K562 treated with DMSO at 1 percent for 48 hours (cell line): Measurements from ENCODE around the gene USP31. TPM values are rescaled to one million over a fixed set of nuclear protein-coding genes. Genes with fewer than 3 reads are reported as not detected.

ENCODE experiments used
- total RNA-seq: library from RNA; unstranded; fragments of 300-600 nt; gene quantifications from 2 replicates; pipeline ENCODE4 v1.2.3, GENCODE V29; 2022; ENCODE audit warnings: low replicate concordance; ENCODE audit errors: extremely low read depth

Gene USP31, protein sequence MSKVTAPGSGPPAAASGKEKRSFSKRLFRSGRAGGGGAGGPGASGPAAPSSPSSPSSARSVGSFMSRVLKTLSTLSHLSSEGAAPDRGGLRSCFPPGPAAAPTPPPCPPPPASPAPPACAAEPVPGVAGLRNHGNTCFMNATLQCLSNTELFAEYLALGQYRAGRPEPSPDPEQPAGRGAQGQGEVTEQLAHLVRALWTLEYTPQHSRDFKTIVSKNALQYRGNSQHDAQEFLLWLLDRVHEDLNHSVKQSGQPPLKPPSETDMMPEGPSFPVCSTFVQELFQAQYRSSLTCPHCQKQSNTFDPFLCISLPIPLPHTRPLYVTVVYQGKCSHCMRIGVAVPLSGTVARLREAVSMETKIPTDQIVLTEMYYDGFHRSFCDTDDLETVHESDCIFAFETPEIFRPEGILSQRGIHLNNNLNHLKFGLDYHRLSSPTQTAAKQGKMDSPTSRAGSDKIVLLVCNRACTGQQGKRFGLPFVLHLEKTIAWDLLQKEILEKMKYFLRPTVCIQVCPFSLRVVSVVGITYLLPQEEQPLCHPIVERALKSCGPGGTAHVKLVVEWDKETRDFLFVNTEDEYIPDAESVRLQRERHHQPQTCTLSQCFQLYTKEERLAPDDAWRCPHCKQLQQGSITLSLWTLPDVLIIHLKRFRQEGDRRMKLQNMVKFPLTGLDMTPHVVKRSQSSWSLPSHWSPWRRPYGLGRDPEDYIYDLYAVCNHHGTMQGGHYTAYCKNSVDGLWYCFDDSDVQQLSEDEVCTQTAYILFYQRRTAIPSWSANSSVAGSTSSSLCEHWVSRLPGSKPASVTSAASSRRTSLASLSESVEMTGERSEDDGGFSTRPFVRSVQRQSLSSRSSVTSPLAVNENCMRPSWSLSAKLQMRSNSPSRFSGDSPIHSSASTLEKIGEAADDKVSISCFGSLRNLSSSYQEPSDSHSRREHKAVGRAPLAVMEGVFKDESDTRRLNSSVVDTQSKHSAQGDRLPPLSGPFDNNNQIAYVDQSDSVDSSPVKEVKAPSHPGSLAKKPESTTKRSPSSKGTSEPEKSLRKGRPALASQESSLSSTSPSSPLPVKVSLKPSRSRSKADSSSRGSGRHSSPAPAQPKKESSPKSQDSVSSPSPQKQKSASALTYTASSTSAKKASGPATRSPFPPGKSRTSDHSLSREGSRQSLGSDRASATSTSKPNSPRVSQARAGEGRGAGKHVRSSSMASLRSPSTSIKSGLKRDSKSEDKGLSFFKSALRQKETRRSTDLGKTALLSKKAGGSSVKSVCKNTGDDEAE (N-terminal part only)
- not detected in 2 replicates for total RNA-seq

DNA sequence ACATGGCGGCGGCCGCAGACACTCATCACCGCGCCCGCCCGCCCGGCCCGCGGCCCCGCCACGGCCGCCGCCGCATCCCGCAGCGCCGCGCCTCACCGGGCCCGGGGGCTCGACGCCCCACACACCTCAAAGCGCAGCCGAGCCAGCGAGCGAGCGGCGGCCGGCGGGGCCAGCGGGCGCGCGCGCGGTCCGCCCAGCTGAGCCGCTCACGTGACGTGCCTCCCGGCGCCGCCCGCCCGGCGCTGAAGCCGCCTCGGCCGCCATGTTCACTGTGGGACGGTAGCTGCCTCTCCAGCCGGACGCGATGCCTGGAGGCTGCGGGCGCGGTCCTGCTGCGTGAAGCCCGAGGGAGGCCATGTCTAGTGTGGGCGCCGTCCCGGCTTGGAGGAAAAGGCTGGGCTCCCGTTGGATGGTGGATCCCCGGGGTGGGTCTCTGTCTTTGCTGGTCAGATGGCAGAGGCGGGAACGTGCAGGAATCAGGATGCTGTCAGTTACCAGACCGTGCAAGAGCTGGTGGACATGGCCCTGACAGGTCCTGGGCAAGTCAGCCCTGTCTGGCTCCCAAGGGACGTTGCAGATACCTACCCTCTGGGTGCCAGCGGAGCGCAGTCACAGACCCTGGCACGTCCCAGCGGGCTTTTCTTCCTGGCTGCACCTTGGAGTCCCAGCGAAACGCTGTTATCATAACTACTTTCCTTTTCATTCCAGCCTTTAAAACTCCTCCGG lies at the start of gene USP31:
TSS of gene USP31 (minus strand) at position 186 of the 726 bp plus-strand sequence. CDS start at position 4, 182 bp downstream.

DNA sequence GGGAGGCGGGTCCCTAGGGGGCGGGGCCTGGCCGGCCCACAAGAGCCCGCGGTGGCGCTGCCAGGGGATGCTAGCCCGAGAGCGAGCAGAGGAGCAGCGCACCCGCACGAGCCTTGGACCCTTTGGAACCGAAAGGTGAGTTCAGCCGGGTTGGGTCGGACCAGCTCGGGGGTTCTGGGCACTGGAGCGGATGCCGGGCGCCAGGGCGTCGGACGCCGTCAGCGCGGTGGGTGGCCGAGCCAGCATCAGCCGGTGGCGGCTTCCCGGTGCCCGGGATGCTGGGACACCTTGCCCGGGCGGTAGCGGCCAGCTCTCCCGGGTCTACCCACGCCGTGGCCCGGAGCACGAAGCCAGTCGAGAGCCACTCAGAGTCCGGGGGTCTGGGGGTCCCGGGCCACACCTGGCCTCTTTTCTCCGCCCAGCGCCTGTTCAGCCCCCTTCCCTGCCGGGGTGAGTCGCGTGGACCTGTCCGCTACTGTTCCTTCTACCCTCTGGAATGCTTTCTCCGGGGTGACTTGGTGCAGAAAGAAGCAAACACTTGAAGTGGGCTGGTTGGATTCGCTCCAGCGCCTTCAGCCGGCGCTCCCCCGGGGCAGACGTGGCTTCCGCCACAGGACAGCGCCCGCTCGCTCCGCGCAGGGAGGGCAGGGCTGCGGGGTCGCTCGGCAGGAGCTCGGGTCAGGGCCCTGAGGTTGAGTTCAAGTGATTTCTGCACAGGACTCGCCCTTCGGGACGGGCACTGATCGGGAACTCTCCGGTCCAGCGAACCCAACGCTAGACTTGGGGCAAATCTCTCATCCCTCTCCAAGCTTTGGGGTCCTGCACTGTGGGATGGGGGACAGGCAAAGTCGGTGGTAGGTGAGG lies 33.7 kb upstream of the USP31 start, which contains the start of gene SCNN1G:
TSS of gene SCNN1G (plus strand) at position 67 of the 864 bp plus-strand sequence. CDS start 3,527 bp downstream, outside the sequence.

Other genes with a start within 250 kb of the USP31 start
- not detected in 2 replicates for gene SCNN1G, start 33.3 kb upstream of the USP31 start, total RNA-seq
- not detected in 2 replicates for gene SCNN1B, start 152.8 kb upstream of the USP31 start, total RNA-seq